BE2C (cell line): ENCODE results near the gene CHAF1A. TPM values are rescaled to one million over a fixed set of nuclear protein-coding genes. Genes with fewer than 3 reads are reported as not detected.

ENCODE experiments used
- DNase-seq: peaks from one replicate; pipeline ENCODE4 v3.0.0-alpha.2; 2020
- H3K27me3 ChIP-seq: fragments of 250-450 bp; sonication (Bioruptor Pico); 2 replicates; pipeline ENCODE4 v1.5.1; 2020; ENCODE audit warnings: mild to moderate bottlenecking
- H3K36me3 ChIP-seq: fragments of 250-450 bp; sonication (Bioruptor Pico); 2 replicates; pipeline ENCODE4 v1.5.1; 2020; ENCODE audit warnings: mild to moderate bottlenecking
- H3K4me1 ChIP-seq: fragments of 250-450 bp; sonication (Bioruptor Pico); 2 replicates; pipeline ENCODE4 v1.5.1; 2020
- H3K4me3 ChIP-seq: 2 replicates; pipeline ENCODE4 v1.5.1; 2011; ENCODE audit warnings: low read depth, low read length
- H3K9me3 ChIP-seq: fragments of 250-450 bp; sonication (Bioruptor Pico); 2 replicates; pipeline ENCODE4 v1.5.1; 2020
- CTCF ChIP-seq: IDR thresholded peaks from 2 replicates; pipeline ENCODE4 v1.5.1; 2012; ENCODE audit warnings: mild to moderate bottlenecking, low read depth, low read length
- polyA plus RNA-seq: library from polyadenylated mRNA; unstranded; fragments of >200 nt; gene quantifications from one replicate; pipeline ENCODE4 v1.2.1, GENCODE V29; 2012; ENCODE audit warnings: low read depth, missing spikeins; ENCODE audit not compliant: insufficient read length, insufficient read depth

Gene CHAF1A
- 12.6 TPM for polyA plus RNA-seq

- no peak for TF ChIP-seq CTCF
- Histone ChIP-seq H3K4me1 (no peaks in the 10 kb centered on the region), H3K4me3 (peak within 1 kb of the TSS; percentile 93), H3K27me3 (no peaks in the 10 kb centered on the region), H3K9me3 (no peaks in the 10 kb centered on the region), H3K36me3 (peaks cover 31% of the 10 kb centered on the region)
- peak; percentile 99 for DNase-seq
Observed at GRCh38 chr19:4402171-4403004, at the start of gene CHAF1A. TSS of gene CHAF1A (plus strand) at chr19:4402640. CDS start at chr19:4402763, 123 bp downstream.

- Histone ChIP-seq H3K36me3 (peaks cover 11% of the 10 kb centered on the region), H3K4me1 (no peaks in the 10 kb centered on the region), H3K4me3 (no peak overlapping the region), H3K27me3 (no peaks in the 10 kb centered on the region), H3K9me3 (no peaks in the 10 kb centered on the region)
- peak; percentile 68 for DNase-seq
- TF ChIP-seq CTCF: peak; percentile 92
Observed at GRCh38 chr19:4352701-4353121, 49.7 kb upstream of the CHAF1A start.

GRCh38 chr19:4354282-4354681 is 48.2 kb upstream of the CHAF1A start:
- DNase-seq: no peak
- Histone ChIP-seq H3K9me3 (no peaks in the 10 kb centered on the region), H3K27me3 (no peaks in the 10 kb centered on the region), H3K4me1 (no peaks in the 10 kb centered on the region), H3K36me3 (peaks cover 19% of the 10 kb centered on the region), H3K4me3 (no peak overlapping the region)
- TF ChIP-seq CTCF: no peak

- Histone ChIP-seq H3K4me1 (no peaks in the 10 kb centered on the region), H3K27me3 (no peaks in the 10 kb centered on the region), H3K9me3 (no peaks in the 10 kb centered on the region), H3K36me3 (peaks cover 25% of the 10 kb centered on the region), H3K4me3 (no peak overlapping the region)
- TF ChIP-seq CTCF: no peak
- DNase-seq: no peak
Observed at GRCh38 chr19:4354897-4355296, 47.5 kb upstream of the CHAF1A start.

- H3K27me3 ChIP-seq: no peaks in the 10 kb centered on the region
- no peak for TF ChIP-seq CTCF
- no peaks in the 10 kb centered on the region for H3K4me1 ChIP-seq
- no peak overlapping the region for H3K4me3 ChIP-seq
- DNase-seq: no peak
- H3K9me3 ChIP-seq: no peaks in the 10 kb centered on the region
- peaks cover 47% of the 10 kb centered on the region for H3K36me3 ChIP-seq
Observed at GRCh38 chr19:4357095-4357797, 45.2 kb upstream of the CHAF1A start.
